Ovary (tissue), 3 donors: Measurements from ENCODE around the gene SLC16A3.

Source experiments
- POLR2A ChIP-seq: fragments of 450-650 bp; IDR thresholded peaks from one replicate; pipeline ENCODE4 v1.6.1; 2017; ENCODE audit warnings: antibody characterized with exemption, mild to moderate bottlenecking, moderate library complexity
- TF ChIP-seq, protein P1 (sequence below), 3 donors: fragments of 450-650 bp in 2 of 3; fragments of 200-600 bp in 1 of 3; IDR thresholded peaks; one replicate each; pipeline versions ENCODE4 v1.5.1 to v1.8.0; 2016 to 2022; ENCODE audit warnings: antibody characterized with exemption in 3 of 3, mild to moderate bottlenecking in 1 of 3
- donor health status: DM: no; HTN: no; CAD: no.

DNA sequence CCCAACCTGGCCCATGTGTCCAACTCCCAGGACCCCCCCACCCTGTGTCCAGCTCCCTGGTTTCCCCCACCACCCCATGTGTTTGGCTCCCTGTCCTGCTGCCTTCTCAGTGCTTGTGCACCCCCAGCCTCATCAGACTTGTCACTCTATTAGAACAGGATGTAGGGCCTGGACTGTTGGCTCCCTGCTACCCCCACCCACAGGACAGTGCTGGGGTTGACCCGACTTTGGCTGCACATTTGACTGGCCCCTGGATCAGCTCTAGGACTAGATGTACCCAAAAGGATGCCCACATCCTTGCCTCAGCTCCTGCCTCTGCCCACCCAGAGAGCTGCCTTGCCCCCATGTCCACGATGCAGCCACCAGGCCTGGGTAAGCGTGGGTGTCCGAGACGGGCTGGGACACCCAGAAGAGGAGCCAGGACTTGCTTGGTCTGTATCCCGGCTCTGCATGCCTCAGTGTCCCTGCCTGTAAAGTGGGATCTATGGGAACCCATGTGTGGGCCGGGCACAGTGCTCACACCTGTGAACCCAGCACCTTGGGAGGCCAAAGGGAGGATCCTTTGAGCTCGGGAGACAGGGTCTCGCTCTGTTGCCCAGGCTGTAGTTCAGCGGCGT lies 14.7 kb upstream of the SLC16A3 start:
- TF ChIP-seq, protein P1, sequence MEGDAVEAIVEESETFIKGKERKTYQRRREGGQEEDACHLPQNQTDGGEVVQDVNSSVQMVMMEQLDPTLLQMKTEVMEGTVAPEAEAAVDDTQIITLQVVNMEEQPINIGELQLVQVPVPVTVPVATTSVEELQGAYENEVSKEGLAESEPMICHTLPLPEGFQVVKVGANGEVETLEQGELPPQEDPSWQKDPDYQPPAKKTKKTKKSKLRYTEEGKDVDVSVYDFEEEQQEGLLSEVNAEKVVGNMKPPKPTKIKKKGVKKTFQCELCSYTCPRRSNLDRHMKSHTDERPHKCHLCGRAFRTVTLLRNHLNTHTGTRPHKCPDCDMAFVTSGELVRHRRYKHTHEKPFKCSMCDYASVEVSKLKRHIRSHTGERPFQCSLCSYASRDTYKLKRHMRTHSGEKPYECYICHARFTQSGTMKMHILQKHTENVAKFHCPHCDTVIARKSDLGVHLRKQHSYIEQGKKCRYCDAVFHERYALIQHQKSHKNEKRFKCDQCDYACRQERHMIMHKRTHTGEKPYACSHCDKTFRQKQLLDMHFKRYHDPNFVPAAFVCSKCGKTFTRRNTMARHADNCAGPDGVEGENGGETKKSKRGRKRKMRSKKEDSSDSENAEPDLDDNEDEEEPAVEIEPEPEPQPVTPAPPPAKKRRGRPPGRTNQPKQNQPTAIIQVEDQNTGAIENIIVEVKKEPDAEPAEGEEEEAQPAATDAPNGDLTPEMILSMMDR (IDR thresholded peaks at IDR 0.05), result no peak
- no peak for TF ChIP-seq POLR2A
